ENCODE data around the gene STARD13.

The STARD13 gene

GRCh38 chr13:33284031-33284430 lies 1.5 kb downstream of the STARD13 start:
- TF ChIP-seq ZBTB7A (IDR thresholded peaks at IDR 0.05; ENCODE audit: low read depth) (no peak), YY1 (IDR thresholded peaks at IDR 0.05; ENCODE audit: low read depth) (no peak), RAD21 (IDR thresholded peaks at IDR 0.05; ENCODE audit: low read depth) (no peak), FOXM1 (IDR thresholded peaks at IDR 0.05; ENCODE audit: borderline replicate concordance, low read depth) (no peak), REST (IDR thresholded peaks at IDR 0.05; ENCODE audit: low read depth) (no peak), TAF1 (IDR thresholded peaks at IDR 0.05; ENCODE audit: low read depth) (no peak), NFIC (IDR thresholded peaks at IDR 0.05) (no peak), CEBPB (IDR thresholded peaks at IDR 0.05) (no peak), EGR1 (IDR thresholded peaks at IDR 0.05) (no peak), CREB1 (IDR thresholded peaks at IDR 0.05; ENCODE audit: low read depth) (no peak), TCF12 (IDR thresholded peaks at IDR 0.05; ENCODE audit: low read depth) (no peak), EP300 (IDR thresholded peaks at IDR 0.05; ENCODE audit: borderline replicate concordance) (no peak), TEAD4 (IDR thresholded peaks at IDR 0.05) (no peak), USF1 (IDR thresholded peaks at IDR 0.05) (no peak), MAX (IDR thresholded peaks at IDR 0.05) (no peak)

GRCh38 chr13:33283195-33283911 lies 2.2 kb downstream of the STARD13 start:
- TF ChIP-seq TEAD4 (IDR thresholded peaks at IDR 0.05): no peak
- no peak for TF ChIP-seq USF1 (IDR thresholded peaks at IDR 0.05)

- no peak for TF ChIP-seq TEAD4 (IDR thresholded peaks at IDR 0.05)
- no peak for TF ChIP-seq CEBPB (IDR thresholded peaks at IDR 0.05)
- TF ChIP-seq YY1 (IDR thresholded peaks at IDR 0.05; ENCODE audit: low read depth): no peak
- TF ChIP-seq REST (IDR thresholded peaks at IDR 0.05; ENCODE audit: low read depth): no peak
- TF ChIP-seq ZBTB7A (IDR thresholded peaks at IDR 0.05; ENCODE audit: low read depth): no peak
- TF ChIP-seq FOXM1 (IDR thresholded peaks at IDR 0.05; ENCODE audit: borderline replicate concordance, low read depth): no peak
- no peak for TF ChIP-seq MAX (IDR thresholded peaks at IDR 0.05)
- no peak for TF ChIP-seq TAF1 (IDR thresholded peaks at IDR 0.05; ENCODE audit: low read depth)
Measured at GRCh38 chr13:33281951-33282595, 3.5 kb downstream of the STARD13 start.

GRCh38 chr13:33280923-33281322 lies 4.6 kb downstream of the STARD13 start:
- TF ChIP-seq EGR1 (IDR thresholded peaks at IDR 0.05): no peak
- TF ChIP-seq MAX (IDR thresholded peaks at IDR 0.05): no peak
- no peak for TF ChIP-seq ZBTB7A (IDR thresholded peaks at IDR 0.05; ENCODE audit: low read depth)
- no peak for TF ChIP-seq YY1 (IDR thresholded peaks at IDR 0.05; ENCODE audit: low read depth)
- no peak for TF ChIP-seq FOXM1 (IDR thresholded peaks at IDR 0.05; ENCODE audit: borderline replicate concordance, low read depth)
- no peak for TF ChIP-seq TCF12 (IDR thresholded peaks at IDR 0.05; ENCODE audit: low read depth)
- TF ChIP-seq USF1 (IDR thresholded peaks at IDR 0.05): no peak
- no peak for TF ChIP-seq CREB1 (IDR thresholded peaks at IDR 0.05; ENCODE audit: low read depth)
- TF ChIP-seq CEBPB (IDR thresholded peaks at IDR 0.05): no peak
- no peak for TF ChIP-seq TAF1 (IDR thresholded peaks at IDR 0.05; ENCODE audit: low read depth)
- TF ChIP-seq EP300 (IDR thresholded peaks at IDR 0.05; ENCODE audit: borderline replicate concordance): no peak

GRCh38 chr13:33280279-33280905 lies 5.2 kb downstream of the STARD13 start:
- TF ChIP-seq REST (IDR thresholded peaks at IDR 0.05; ENCODE audit: low read depth): no peak
- TF ChIP-seq RAD21 (IDR thresholded peaks at IDR 0.05; ENCODE audit: low read depth): no peak
- TF ChIP-seq MAX (IDR thresholded peaks at IDR 0.05): no peak
- no peak for TF ChIP-seq USF1 (IDR thresholded peaks at IDR 0.05)
- no peak for TF ChIP-seq CREB1 (IDR thresholded peaks at IDR 0.05; ENCODE audit: low read depth)
- no peak for TF ChIP-seq FOXM1 (IDR thresholded peaks at IDR 0.05; ENCODE audit: borderline replicate concordance, low read depth)
- no peak for TF ChIP-seq TCF12 (IDR thresholded peaks at IDR 0.05; ENCODE audit: low read depth)

Data from Ishikawa (cell line).